Neural crest cell (in vitro differentiated cells): Measurements from ENCODE around the gene STAMBP. TPM values are rescaled to one million over a fixed set of nuclear protein-coding genes. Genes with fewer than 3 reads are reported as not detected.

ENCODE experiments used
- DNase-seq: peaks from one replicate; pipeline ENCODE4 v3.0.0; 2021; ENCODE audit warnings: low read depth, mixed read lengths, low spot score
- H3K27ac Mint-ChIP-seq: one replicate; pipeline ENCODE4 v1.8.0; 2021; ENCODE audit warnings: mild to moderate bottlenecking, mixed read lengths; ENCODE audit not compliant: unreplicated experiment
- H3K27me3 Mint-ChIP-seq: 2 replicates; pipeline ENCODE4 v1.8.0; 2021; ENCODE audit warnings: low read depth, mild to moderate bottlenecking, mixed read lengths
- H3K36me3 Mint-ChIP-seq: 2 replicates; pipeline ENCODE4 v1.8.0; 2021; ENCODE audit warnings: low read depth, mild to moderate bottlenecking, mixed read lengths
- H3K4me1 Mint-ChIP-seq: 2 replicates; pipeline ENCODE4 v1.8.0; 2021; ENCODE audit warnings: mixed read lengths
- H3K4me3 Mint-ChIP-seq: one replicate; pipeline ENCODE4 v1.8.0; 2021; ENCODE audit warnings: mild to moderate bottlenecking, mixed read lengths
- H3K9me3 Mint-ChIP-seq: 2 replicates; pipeline ENCODE4 v1.8.0; 2021; ENCODE audit warnings: mixed read lengths
- total RNA-seq: library from RNA; stranded (reverse); gene quantifications from 2 replicates; pipeline ENCODE4 v1.2.1, GENCODE V29; 2021
- TF ChIP-seq, protein P1 (sequence below): fragments of 200-600 bp; sonication (generic); conservative IDR thresholded peaks from 2 replicates; pipeline ENCODE4 v1.5.0; 2021; ENCODE audit warnings: antibody characterized with exemption, mild to moderate bottlenecking

STAMBP gene
- total RNA-seq, 1 donor from 2014 or later = 37.4 TPM

- Mint-ChIP-seq H3K4me3 (no peak overlapping the region), H3K27ac (no peak overlapping the region), H3K4me1 (no peaks in the 10 kb centered on the region), H3K9me3 (no peaks in the 10 kb centered on the region), H3K36me3 (no peaks in the 10 kb centered on the region), H3K27me3 (peaks cover 18% of the 10 kb centered on the region)
- DNase-seq = no peak
- TF ChIP-seq, protein P1, sequence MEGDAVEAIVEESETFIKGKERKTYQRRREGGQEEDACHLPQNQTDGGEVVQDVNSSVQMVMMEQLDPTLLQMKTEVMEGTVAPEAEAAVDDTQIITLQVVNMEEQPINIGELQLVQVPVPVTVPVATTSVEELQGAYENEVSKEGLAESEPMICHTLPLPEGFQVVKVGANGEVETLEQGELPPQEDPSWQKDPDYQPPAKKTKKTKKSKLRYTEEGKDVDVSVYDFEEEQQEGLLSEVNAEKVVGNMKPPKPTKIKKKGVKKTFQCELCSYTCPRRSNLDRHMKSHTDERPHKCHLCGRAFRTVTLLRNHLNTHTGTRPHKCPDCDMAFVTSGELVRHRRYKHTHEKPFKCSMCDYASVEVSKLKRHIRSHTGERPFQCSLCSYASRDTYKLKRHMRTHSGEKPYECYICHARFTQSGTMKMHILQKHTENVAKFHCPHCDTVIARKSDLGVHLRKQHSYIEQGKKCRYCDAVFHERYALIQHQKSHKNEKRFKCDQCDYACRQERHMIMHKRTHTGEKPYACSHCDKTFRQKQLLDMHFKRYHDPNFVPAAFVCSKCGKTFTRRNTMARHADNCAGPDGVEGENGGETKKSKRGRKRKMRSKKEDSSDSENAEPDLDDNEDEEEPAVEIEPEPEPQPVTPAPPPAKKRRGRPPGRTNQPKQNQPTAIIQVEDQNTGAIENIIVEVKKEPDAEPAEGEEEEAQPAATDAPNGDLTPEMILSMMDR = no peak
Observed at GRCh38 chr2:73914667-73915066, 85.9 kb downstream of the STAMBP start.

GRCh38 chr2:73915437-73915993 is 86.8 kb downstream of the STAMBP start:
- Mint-ChIP-seq H3K36me3 (no peaks in the 10 kb centered on the region), H3K4me1 (no peaks in the 10 kb centered on the region), H3K9me3 (no peaks in the 10 kb centered on the region), H3K4me3 (no peak overlapping the region), H3K27ac (no peak overlapping the region), H3K27me3 (peaks cover 24% of the 10 kb centered on the region)
- DNase-seq = no peak
- TF ChIP-seq, protein P1 = no peak

- TF ChIP-seq, protein P1 = no peak
- Mint-ChIP-seq H3K4me3 (no peak overlapping the region), H3K36me3 (no peaks in the 10 kb centered on the region), H3K4me1 (no peaks in the 10 kb centered on the region), H3K9me3 (no peaks in the 10 kb centered on the region), H3K27me3 (peaks cover 35% of the 10 kb centered on the region), H3K27ac (no peak overlapping the region)
- no peak for DNase-seq
Observed at GRCh38 chr2:73916666-73917065, 87.9 kb downstream of the STAMBP start.

GRCh38 chr2:73917296-73917695 is 88.5 kb downstream of the STAMBP start:
- no peak overlapping the region for H3K27ac Mint-ChIP-seq
- peaks cover 41% of the 10 kb centered on the region for H3K27me3 Mint-ChIP-seq

GRCh38 chr2:73917696-73918207 is 89.0 kb downstream of the STAMBP start:
- no peak overlapping the region for H3K27ac Mint-ChIP-seq
- H3K4me1 Mint-ChIP-seq = no peaks in the 10 kb centered on the region
- DNase-seq = no peak

More at GRCh38 chr2:73917296-73917695, 88.5 kb downstream of the STAMBP start:
- Mint-ChIP-seq H3K36me3 (no peaks in the 10 kb centered on the region), H3K4me1 (no peaks in the 10 kb centered on the region), H3K9me3 (no peaks in the 10 kb centered on the region), H3K4me3 (no peak overlapping the region)
- TF ChIP-seq, protein P1 = no peak
- DNase-seq = no peak

More at GRCh38 chr2:73917696-73918207, 89.0 kb downstream of the STAMBP start:
- H3K9me3 Mint-ChIP-seq = no peaks in the 10 kb centered on the region
- TF ChIP-seq, protein P1 = no peak
- no peak overlapping the region for H3K4me3 Mint-ChIP-seq
- H3K27me3 Mint-ChIP-seq = peaks cover 46% of the 10 kb centered on the region
- H3K36me3 Mint-ChIP-seq = no peaks in the 10 kb centered on the region
